ENCODE measurements around the gene CADM1. TPM values are rescaled to one million over a fixed set of nuclear protein-coding genes. Genes with fewer than 3 reads are reported as not detected.

CADM1 gene
- total RNA-seq, 1 experiment from 2014 or later: 0.79 TPM

DNA sequence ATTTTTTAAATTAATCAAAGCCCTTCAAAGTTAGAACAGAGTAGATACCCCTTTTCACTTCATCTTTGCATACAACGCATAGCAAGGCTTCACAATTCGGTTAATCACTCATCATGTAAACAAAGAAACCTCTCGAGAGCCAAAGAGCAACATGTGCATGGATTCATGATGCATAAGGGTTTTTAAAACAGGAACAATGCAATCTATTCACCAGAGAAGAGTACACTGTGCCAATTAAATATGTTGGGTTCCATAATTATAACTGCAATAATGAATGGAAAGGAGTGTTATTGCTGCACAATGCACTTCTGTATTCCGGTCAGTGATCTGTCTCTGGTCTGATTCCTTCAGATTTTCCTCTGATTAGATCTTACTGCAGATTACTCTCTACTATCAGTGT lies 45.3 kb downstream of the CADM1 start:
- POLR2A ChIA-PET: no interaction called here
- no peak overlapping the region for H2AFZ ChIP-seq (ENCODE audit: low read depth, low read length, poor library complexity, severe bottlenecking)
- no TSS peak for BruUV-seq (replicated peaks)
- no peaks in the 10 kb centered on the region for H3K36me3 ChIP-seq (ENCODE audit: control insufficient read depth in 1 of 2, insufficient read depth in 2 of 2, low read length in 2 of 2)
- H3K4me2 ChIP-seq (ENCODE audit: low read length): no peak overlapping the region
- peaks cover 4 to 22% of the 10 kb centered on the region in 2 experiments; a peak in 2 of 4 replicates for H3K9me3 ChIP-seq (ENCODE audit: control insufficient read depth in 1 of 2, insufficient read depth in 1 of 2, low read depth in 1 of 2, low read length in 2 of 2)
- no peak overlapping the region for H3K27ac ChIP-seq (ENCODE audit: low read depth, low read length)
- intact Hi-C loops (cut with micrococcal nuclease): no loop called here
- no peak overlapping the region for H3K4me3 ChIP-seq (replicated peaks in 1 of 2; ENCODE audit: low read depth in 1 of 2, low read length in 2 of 2)
- CTCF ChIA-PET: no interaction called here
- TF ChIP-seq, protein P1, sequence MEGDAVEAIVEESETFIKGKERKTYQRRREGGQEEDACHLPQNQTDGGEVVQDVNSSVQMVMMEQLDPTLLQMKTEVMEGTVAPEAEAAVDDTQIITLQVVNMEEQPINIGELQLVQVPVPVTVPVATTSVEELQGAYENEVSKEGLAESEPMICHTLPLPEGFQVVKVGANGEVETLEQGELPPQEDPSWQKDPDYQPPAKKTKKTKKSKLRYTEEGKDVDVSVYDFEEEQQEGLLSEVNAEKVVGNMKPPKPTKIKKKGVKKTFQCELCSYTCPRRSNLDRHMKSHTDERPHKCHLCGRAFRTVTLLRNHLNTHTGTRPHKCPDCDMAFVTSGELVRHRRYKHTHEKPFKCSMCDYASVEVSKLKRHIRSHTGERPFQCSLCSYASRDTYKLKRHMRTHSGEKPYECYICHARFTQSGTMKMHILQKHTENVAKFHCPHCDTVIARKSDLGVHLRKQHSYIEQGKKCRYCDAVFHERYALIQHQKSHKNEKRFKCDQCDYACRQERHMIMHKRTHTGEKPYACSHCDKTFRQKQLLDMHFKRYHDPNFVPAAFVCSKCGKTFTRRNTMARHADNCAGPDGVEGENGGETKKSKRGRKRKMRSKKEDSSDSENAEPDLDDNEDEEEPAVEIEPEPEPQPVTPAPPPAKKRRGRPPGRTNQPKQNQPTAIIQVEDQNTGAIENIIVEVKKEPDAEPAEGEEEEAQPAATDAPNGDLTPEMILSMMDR (IDR thresholded peaks at IDR 0.05 in 2 of 3, conservative IDR thresholded peaks at IDR 0.05 in 1 of 3; ENCODE audit: borderline replicate concordance in 1 of 3, insufficient read depth in 1 of 3, low read depth in 2 of 3, low read length in 2 of 3): no peak
- TF ChIP-seq SIN3A (IDR thresholded peaks at IDR 0.05; ENCODE audit: low read depth): no peak
- no peak for TF ChIP-seq SP1 (IDR thresholded peaks at IDR 0.05; ENCODE audit: low read depth)
- no peak for TF ChIP-seq ZFX (IDR thresholded peaks at IDR 0.05)
- no peak for TF ChIP-seq TCF7L2 (IDR thresholded peaks at IDR 0.05; ENCODE audit: borderline replicate concordance, extremely low read depth, insufficient read depth, insufficient read length)
- TF ChIP-seq ZNF274 (IDR thresholded peaks at IDR 0.05; ENCODE audit: low read depth, low read length): no peak
- no peak for TF ChIP-seq POLR2AphosphoS5 (IDR thresholded peaks at IDR 0.05; ENCODE audit: low read depth, low read length)
- TF ChIP-seq ELF1 (IDR thresholded peaks at IDR 0.05; ENCODE audit: borderline replicate concordance, low read depth): no peak
- TF ChIP-seq YY1 (IDR thresholded peaks at IDR 0.05; ENCODE audit: extremely low read depth, insufficient replicate concordance, low read depth, low read length): no peak
- TF ChIP-seq SRF (IDR thresholded peaks at IDR 0.05; ENCODE audit: low read depth): no peak
- TF ChIP-seq, protein P2, sequence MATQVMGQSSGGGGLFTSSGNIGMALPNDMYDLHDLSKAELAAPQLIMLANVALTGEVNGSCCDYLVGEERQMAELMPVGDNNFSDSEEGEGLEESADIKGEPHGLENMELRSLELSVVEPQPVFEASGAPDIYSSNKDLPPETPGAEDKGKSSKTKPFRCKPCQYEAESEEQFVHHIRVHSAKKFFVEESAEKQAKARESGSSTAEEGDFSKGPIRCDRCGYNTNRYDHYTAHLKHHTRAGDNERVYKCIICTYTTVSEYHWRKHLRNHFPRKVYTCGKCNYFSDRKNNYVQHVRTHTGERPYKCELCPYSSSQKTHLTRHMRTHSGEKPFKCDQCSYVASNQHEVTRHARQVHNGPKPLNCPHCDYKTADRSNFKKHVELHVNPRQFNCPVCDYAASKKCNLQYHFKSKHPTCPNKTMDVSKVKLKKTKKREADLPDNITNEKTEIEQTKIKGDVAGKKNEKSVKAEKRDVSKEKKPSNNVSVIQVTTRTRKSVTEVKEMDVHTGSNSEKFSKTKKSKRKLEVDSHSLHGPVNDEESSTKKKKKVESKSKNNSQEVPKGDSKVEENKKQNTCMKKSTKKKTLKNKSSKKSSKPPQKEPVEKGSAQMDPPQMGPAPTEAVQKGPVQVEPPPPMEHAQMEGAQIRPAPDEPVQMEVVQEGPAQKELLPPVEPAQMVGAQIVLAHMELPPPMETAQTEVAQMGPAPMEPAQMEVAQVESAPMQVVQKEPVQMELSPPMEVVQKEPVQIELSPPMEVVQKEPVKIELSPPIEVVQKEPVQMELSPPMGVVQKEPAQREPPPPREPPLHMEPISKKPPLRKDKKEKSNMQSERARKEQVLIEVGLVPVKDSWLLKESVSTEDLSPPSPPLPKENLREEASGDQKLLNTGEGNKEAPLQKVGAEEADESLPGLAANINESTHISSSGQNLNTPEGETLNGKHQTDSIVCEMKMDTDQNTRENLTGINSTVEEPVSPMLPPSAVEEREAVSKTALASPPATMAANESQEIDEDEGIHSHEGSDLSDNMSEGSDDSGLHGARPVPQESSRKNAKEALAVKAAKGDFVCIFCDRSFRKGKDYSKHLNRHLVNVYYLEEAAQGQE (IDR thresholded peaks at IDR 0.05; ENCODE audit: low read depth): no peak
- RAD21 ChIA-PET (ENCODE audit: low non-redundant PET in 1 of 2, low total read pairs in 2 of 2, uncharacterized antibody in 2 of 2, unreplicated experiment in 2 of 2): no interaction called here
- no peaks in the 10 kb centered on the region for H3K4me1 ChIP-seq (ENCODE audit: control insufficient read depth in 1 of 2, insufficient read depth in 2 of 2, low read length in 2 of 2)
- H3K9me2 ChIP-seq (ENCODE audit: insufficient read depth): no peaks in the 10 kb centered on the region
- no peak overlapping the region for H3K9ac ChIP-seq (ENCODE audit: low read length)
- ATAC-seq: no peak
- H3K27me3 ChIP-seq (ENCODE audit: insufficient read depth, low read length): no peaks in the 10 kb centered on the region
- DNase-seq (ENCODE audit: low read depth, low spot score): no peak
- H4K20me1 ChIP-seq (ENCODE audit: insufficient read depth): no peaks in the 10 kb centered on the region
- no peaks in the 10 kb centered on the region for H3K79me2 ChIP-seq (ENCODE audit: insufficient read depth, low read length)

All from HCT116 (cell line).